AG09319 (cell line): ENCODE results near the gene EFHC2.

Experiments used
- DNase-seq: peaks from one replicate; pipeline ENCODE4 v3.0.0-alpha.2; 2010; ENCODE audit warnings: low read depth; ENCODE audit errors: extremely low read depth
- CTCF ChIP-seq: IDR thresholded peaks from 2 replicates; pipeline ENCODE4 v1.5.1; 2011; ENCODE audit warnings: low read depth, mild to moderate bottlenecking, inconsistent platforms, low read length, moderate library complexity

Gene EFHC2

GRCh38 chrX:44343412-44344141, at the start of gene EFHC2:
Gene EFHC2, minus strand, starts transcription at chrX:44343672. Its CDS starts 84 bp downstream, at chrX:44343588.
- no peak for TF ChIP-seq CTCF
- no peak for DNase-seq

GRCh38 chrX:44392767-44393166, 49.3 kb upstream of the EFHC2 start:
- no peak for DNase-seq
- no peak for TF ChIP-seq CTCF

GRCh38 chrX:44384688-44385338, 41.3 kb upstream of the EFHC2 start:
- no peak for TF ChIP-seq CTCF
- no peak for DNase-seq

- peak; percentile 8 for DNase-seq
- no peak for TF ChIP-seq CTCF
Measured at GRCh38 chrX:44382871-44383270, 39.4 kb upstream of the EFHC2 start.

GRCh38 chrX:44352758-44353157, 9.3 kb upstream of the EFHC2 start:
- TF ChIP-seq CTCF, result no peak

GRCh38 chrX:44349561-44349960, 6.1 kb upstream of the EFHC2 start:
- no peak for TF ChIP-seq CTCF
- no peak for DNase-seq

More at GRCh38 chrX:44352758-44353157, 9.3 kb upstream of the EFHC2 start:
- DNase-seq, result no peak

GRCh38 chrX:44344687-44345086, 1.2 kb upstream of the EFHC2 start:
- no peak for DNase-seq
- TF ChIP-seq CTCF, result no peak
